ENCODE measurements around the gene KCNIP4.

The KCNIP4 gene

GRCh38 chr4:21948347-21949072 is at the start of gene KCNIP4:
Gene KCNIP4 (minus strand): TSS chr4:21948772.
- TF ChIP-seq CTCF (IDR thresholded peaks at IDR 0.05) = no peak

GRCh38 chr4:21992330-21992729 is 43.8 kb upstream of the KCNIP4 start:
- TF ChIP-seq CTCF (IDR thresholded peaks at IDR 0.05) = no peak

- no peak for TF ChIP-seq CTCF (IDR thresholded peaks at IDR 0.05)
Measured at GRCh38 chr4:21991562-21991961, 43.0 kb upstream of the KCNIP4 start.

- no peak for TF ChIP-seq CTCF (IDR thresholded peaks at IDR 0.05)
Measured at GRCh38 chr4:21991050-21991449, 42.5 kb upstream of the KCNIP4 start.

GRCh38 chr4:21989351-21989750 is 40.8 kb upstream of the KCNIP4 start:
- no peak for TF ChIP-seq CTCF (IDR thresholded peaks at IDR 0.05)

GRCh38 chr4:21986307-21986706 is 37.7 kb upstream of the KCNIP4 start:
- no peak for TF ChIP-seq CTCF (IDR thresholded peaks at IDR 0.05)

- TF ChIP-seq CTCF (IDR thresholded peaks at IDR 0.05) = no peak
Measured at GRCh38 chr4:21982087-21982486, 33.5 kb upstream of the KCNIP4 start.

GRCh38 chr4:21979196-21979595 is 30.6 kb upstream of the KCNIP4 start:
- no peak for TF ChIP-seq CTCF (IDR thresholded peaks at IDR 0.05)
